ENCODE measurements around the gene GNG12.

The GNG12 gene

GRCh38 chr1:67749844-67750690 lies 83.2 kb downstream of the GNG12 start:
- TF ChIP-seq CTCF (IDR thresholded peaks at IDR 0.05; ENCODE audit: unreplicated experiment in 3 of 3), result no peak
- peaks cover 84% of the 10 kb centered on the region for H3K4me1 Mint-ChIP-seq
- no peaks in the 10 kb centered on the region for H3K36me3 Mint-ChIP-seq (ENCODE audit: low read depth)
- H3K27me3 Mint-ChIP-seq (ENCODE audit: low read depth), result no peaks in the 10 kb centered on the region
- H3K9me3 Mint-ChIP-seq, result no peaks in the 10 kb centered on the region
- peak overlapping the region in 2 of 3 experiments; percentile 6 to 35 for H3K4me3 Mint-ChIP-seq
- H3K27ac Mint-ChIP-seq, result peak overlapping the region; percentile 89 to 92 (median 90)

GRCh38 chr1:67749263-67749843 lies 83.9 kb downstream of the GNG12 start:
- H3K27ac Mint-ChIP-seq, result peak overlapping the region; percentile 90 to 95 (median 92)
- peaks cover 81% of the 10 kb centered on the region for H3K4me1 Mint-ChIP-seq
- no peaks in the 10 kb centered on the region for H3K9me3 Mint-ChIP-seq
- H3K4me3 Mint-ChIP-seq, result no peak overlapping the region
- no peak for TF ChIP-seq CTCF (IDR thresholded peaks at IDR 0.05; ENCODE audit: unreplicated experiment in 3 of 3)
- no peaks in the 10 kb centered on the region for H3K36me3 Mint-ChIP-seq (ENCODE audit: low read depth)
- H3K27me3 Mint-ChIP-seq (ENCODE audit: low read depth), result no peaks in the 10 kb centered on the region

GRCh38 chr1:67748630-67749029 lies 84.6 kb downstream of the GNG12 start:
- Mint-ChIP-seq H3K27me3 (ENCODE audit: low read depth) (no peaks in the 10 kb centered on the region), H3K36me3 (ENCODE audit: low read depth) (no peaks in the 10 kb centered on the region), H3K9me3 (no peaks in the 10 kb centered on the region), H3K27ac (peak overlapping the region; percentile 87 to 95 (median 95)), H3K4me3 (peak overlapping the region; percentile 33 to 48 (median 44)), H3K4me1 (peaks cover 80% of the 10 kb centered on the region)
- no peak for TF ChIP-seq CTCF (IDR thresholded peaks at IDR 0.05; ENCODE audit: unreplicated experiment in 3 of 3)

GRCh38 chr1:67747671-67748546 lies 85.4 kb downstream of the GNG12 start:
- Mint-ChIP-seq H3K36me3 (ENCODE audit: low read depth) (no peaks in the 10 kb centered on the region), H3K4me3 (peak overlapping the region; percentile 33 to 48 (median 43)), H3K27ac (peak overlapping the region; percentile 87 to 95 (median 95)), H3K9me3 (no peaks in the 10 kb centered on the region), H3K4me1 (peaks cover 82% of the 10 kb centered on the region), H3K27me3 (ENCODE audit: low read depth) (no peaks in the 10 kb centered on the region)
- TF ChIP-seq CTCF (IDR thresholded peaks at IDR 0.05; ENCODE audit: unreplicated experiment in 3 of 3), result no peak

- peaks cover 79% of the 10 kb centered on the region for H3K4me1 Mint-ChIP-seq
- H3K9me3 Mint-ChIP-seq, result no peaks in the 10 kb centered on the region
- TF ChIP-seq CTCF (IDR thresholded peaks at IDR 0.05; ENCODE audit: unreplicated experiment in 3 of 3), result no peak
- H3K4me3 Mint-ChIP-seq, result peak overlapping the region; percentile 1 to 19 (median 14)
- H3K36me3 Mint-ChIP-seq (ENCODE audit: low read depth), result no peaks in the 10 kb centered on the region
- H3K27ac Mint-ChIP-seq, result peak overlapping the region; percentile 85 to 88 (median 88)
- no peaks in the 10 kb centered on the region for H3K27me3 Mint-ChIP-seq (ENCODE audit: low read depth)
Measured at GRCh38 chr1:67745875-67746698, 87.2 kb downstream of the GNG12 start.

All from nephron (organoid).